Cardiac muscle cell (in vitro differentiated cells and primary cell): Measurements from ENCODE around the gene CD63. TPM values are rescaled to one million over a fixed set of nuclear protein-coding genes. Genes with fewer than 3 reads are reported as not detected.

Experiments used
- DNase-seq, 2 donors: peaks; one replicate each; pipeline versions ENCODE4 v3.0.0 to v3.0.0-alpha.2; 2010 to 2017; ENCODE audit warnings: low read depth in 1 of 2, low spot score in 1 of 2
- H3K27ac ChIP-seq: fragments of 200-600 bp; sonication (generic); 2 replicates; pipeline ENCODE4 v1.5.1; 2016
- H3K27me3 ChIP-seq: fragments of 200-600 bp; sonication (generic); 2 replicates; pipeline ENCODE4 v1.6.0; 2016; ENCODE audit warnings: control low read depth
- H3K36me3 ChIP-seq: fragments of 200-600 bp; sonication (generic); 2 replicates; pipeline ENCODE4 v1.5.1; 2016; ENCODE audit warnings: control low read depth
- H3K4me1 ChIP-seq: fragments of 200-600 bp; sonication (generic); 2 replicates; pipeline ENCODE4 v1.8.1; 2017; ENCODE audit warnings: low read depth, mild to moderate bottlenecking, mixed run types
- H3K4me3 ChIP-seq: fragments of 200-600 bp; sonication (generic); 2 replicates; pipeline ENCODE4 v1.5.1; 2016; ENCODE audit warnings: mild to moderate bottlenecking
- H3K9me3 ChIP-seq: fragments of 200-600 bp; sonication (generic); 2 replicates; pipeline ENCODE4 v1.5.1; 2017; ENCODE audit warnings: low read depth, mild to moderate bottlenecking, control low read depth
- CTCF ChIP-seq: IDR thresholded peaks from 2 replicates; pipeline ENCODE4 v1.5.1; 2012; ENCODE audit warnings: low read depth, mild to moderate bottlenecking, low read length
- polyA plus RNA-seq: library from polyadenylated mRNA; unstranded; fragments of >200 nt; fragmentation: Nextera tagmentation; extraction: Ambion mirVana; gene quantifications from 2 replicates; pipeline ENCODE4 v1.2.1, GENCODE V29; 2016
- total RNA-seq: library from RNA; depleted of rRNA; stranded (reverse); fragments of >200 nt; gene quantifications from 2 replicates; pipeline ENCODE4 v1.2.3, GENCODE V29; 2016

Gene CD63
- total and polyA plus RNA-seq, 2 experiments from 2014 or later = 268 to 1,103 TPM

DNA sequence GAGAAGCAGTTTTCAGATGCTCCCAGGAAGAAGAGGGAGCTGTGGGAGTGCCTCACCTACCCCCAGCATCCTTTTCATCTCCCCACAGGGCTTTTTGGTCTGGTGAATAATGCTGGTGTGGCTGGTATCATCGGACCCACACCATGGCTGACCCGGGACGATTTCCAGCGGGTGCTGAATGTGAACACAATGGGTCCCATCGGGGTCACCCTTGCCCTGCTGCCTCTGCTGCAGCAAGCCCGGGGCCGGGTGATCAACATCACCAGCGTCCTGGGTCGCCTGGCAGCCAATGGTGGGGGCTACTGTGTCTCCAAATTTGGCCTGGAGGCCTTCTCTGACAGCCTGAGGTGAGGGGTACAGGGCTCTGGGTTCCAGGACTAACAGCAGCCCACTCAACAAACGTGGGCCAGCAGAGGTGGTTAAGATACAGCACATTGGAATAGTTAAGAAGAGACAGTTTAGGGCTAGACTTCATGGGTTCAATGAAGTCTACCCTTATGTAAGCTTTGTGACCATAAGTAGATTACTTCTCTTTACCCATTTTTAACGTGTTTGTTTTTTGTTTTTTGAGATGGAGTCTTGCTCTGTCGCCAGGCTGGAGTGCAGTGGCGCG, 7.1 kb downstream of the CD63 start:
- H3K27me3 ChIP-seq = no peaks in the 10 kb centered on the region
- peaks cover 10% of the 10 kb centered on the region for H3K36me3 ChIP-seq
- no peak for DNase-seq
- H3K27ac ChIP-seq = no peak overlapping the region
- peaks cover 3% of the 10 kb centered on the region for H3K4me1 ChIP-seq
- H3K9me3 ChIP-seq = no peaks in the 10 kb centered on the region
- no peak for TF ChIP-seq CTCF
- H3K4me3 ChIP-seq = no peak overlapping the region

DNA sequence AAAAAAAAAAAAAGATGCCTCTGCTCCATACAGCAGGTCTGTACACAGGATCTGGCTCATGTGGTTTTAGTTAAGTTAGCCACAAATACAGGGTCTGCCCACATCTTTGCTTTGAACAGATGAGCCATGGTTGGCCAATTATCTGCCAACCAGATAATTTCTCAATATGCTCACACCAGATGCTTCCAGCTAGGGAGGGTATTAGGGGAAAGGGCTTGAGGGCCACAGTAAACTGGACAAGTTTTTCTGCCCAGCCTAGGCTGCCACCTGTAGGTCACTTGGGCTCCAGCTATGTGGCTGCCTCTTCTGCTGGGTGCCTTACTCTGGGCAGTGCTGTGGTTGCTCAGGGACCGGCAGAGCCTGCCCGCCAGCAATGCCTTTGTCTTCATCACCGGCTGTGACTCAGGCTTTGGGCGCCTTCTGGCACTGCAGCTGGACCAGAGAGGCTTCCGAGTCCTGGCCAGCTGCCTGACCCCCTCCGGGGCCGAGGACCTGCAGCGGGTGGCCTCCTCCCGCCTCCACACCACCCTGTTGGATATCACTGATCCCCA, 7.8 kb downstream of the CD63 start:
- H3K4me1 ChIP-seq = peaks cover 6% of the 10 kb centered on the region
- H3K9me3 ChIP-seq = no peaks in the 10 kb centered on the region
- no peak overlapping the region for H3K4me3 ChIP-seq
- H3K27me3 ChIP-seq = no peaks in the 10 kb centered on the region
- peak; percentile 50 for TF ChIP-seq CTCF
- H3K36me3 ChIP-seq = peaks cover 7% of the 10 kb centered on the region
- DNase-seq = peak in 1 of 2 donors; percentile 91
- H3K27ac ChIP-seq = no peak overlapping the region

GRCh38 chr12:55720071-55720564, 8.7 kb downstream of the CD63 start, which contains the start of gene RDH5:
Gene RDH5, plus strand, starts transcription at chr12:55720393. Its CDS starts 792 bp downstream, at chr12:55721185.
- Histone ChIP-seq H3K27ac (peak within 1 kb of the TSS; percentile 6), H3K27me3 (no peaks in the 10 kb centered on the region), H3K4me3 (no peak within 1 kb of the TSS), H3K36me3 (peaks cover 4% of the 10 kb centered on the region), H3K9me3 (no peaks in the 10 kb centered on the region), H3K4me1 (peaks cover 6% of the 10 kb centered on the region)
- DNase-seq = peak in 1 of 2 donors; percentile 83
- no peak for TF ChIP-seq CTCF

DNA sequence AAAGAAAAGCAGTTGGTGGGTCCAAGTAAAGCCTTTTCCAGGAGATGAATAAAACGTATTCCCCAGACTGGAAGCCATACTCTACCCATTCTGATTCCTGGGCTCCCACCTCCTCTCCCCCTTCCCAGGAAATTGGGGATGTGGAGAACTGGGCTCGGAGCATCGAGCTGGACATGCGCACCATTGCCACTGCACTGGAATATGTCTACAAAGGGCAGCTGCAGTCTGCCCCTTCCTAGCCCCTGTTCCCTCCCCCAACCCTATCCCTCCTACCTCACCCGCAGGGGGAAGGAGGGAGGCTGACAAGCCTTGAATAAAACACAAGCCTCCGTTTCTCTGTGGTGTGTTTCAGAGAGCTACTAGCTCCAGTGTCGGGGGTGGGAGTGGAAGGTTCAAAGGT, 9.4 kb downstream of the CD63 start:
- peaks cover 3% of the 10 kb centered on the region for H3K36me3 ChIP-seq
- no peak for TF ChIP-seq CTCF
- DNase-seq = no peak
- peaks cover 6% of the 10 kb centered on the region for H3K4me1 ChIP-seq
- H3K9me3 ChIP-seq = no peaks in the 10 kb centered on the region
- H3K27ac ChIP-seq = no peak overlapping the region
- H3K27me3 ChIP-seq = no peaks in the 10 kb centered on the region
- H3K4me3 ChIP-seq = no peak overlapping the region

DNA sequence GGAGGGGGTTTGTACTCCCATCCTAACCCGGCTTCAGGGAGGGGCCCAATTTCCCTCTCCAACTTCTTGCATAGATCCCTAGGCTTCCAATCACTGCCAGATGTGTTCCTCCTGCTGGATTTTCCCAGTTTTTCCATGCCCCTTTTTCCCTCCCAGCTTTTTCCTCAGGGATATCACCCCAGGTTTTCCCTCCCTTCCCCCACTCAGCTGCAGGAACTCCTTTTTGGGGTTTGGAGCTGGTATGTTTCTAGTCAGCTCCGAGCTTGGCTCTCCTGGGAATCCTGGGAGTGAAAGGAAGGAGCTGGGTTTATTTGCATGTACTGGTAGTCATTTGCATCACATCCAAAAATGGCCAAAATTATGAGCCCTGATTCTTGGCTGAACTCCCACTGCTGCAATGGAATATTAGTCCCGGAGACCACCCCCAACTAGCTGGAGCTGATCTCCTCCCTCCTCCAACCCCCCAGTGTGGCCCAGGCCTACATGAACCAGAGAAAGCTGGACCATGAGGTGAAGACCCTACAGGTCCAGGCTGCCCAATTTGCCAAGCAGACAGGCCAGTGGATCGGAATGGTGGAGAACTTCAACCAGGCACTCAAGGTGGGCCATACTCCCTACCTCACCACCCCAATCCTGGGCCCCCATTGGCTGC, 10.1 kb downstream of the CD63 start:
- no peaks in the 10 kb centered on the region for H3K27me3 ChIP-seq
- peaks cover 6% of the 10 kb centered on the region for H3K4me1 ChIP-seq
- H3K36me3 ChIP-seq = no peaks in the 10 kb centered on the region
- TF ChIP-seq CTCF = no peak
- DNase-seq = peak in 1 of 2 donors; percentile 50
- no peaks in the 10 kb centered on the region for H3K9me3 ChIP-seq
- no peak overlapping the region for H3K27ac ChIP-seq
- H3K4me3 ChIP-seq = no peak overlapping the region
